Small intestine (tissue), 7 donors: Measurements from ENCODE around the gene CDH3. TPM values are rescaled to one million over a fixed set of nuclear protein-coding genes. Genes with fewer than 3 reads are reported as not detected.
"Not testable (repeated sequence)": the region's sequence is repeated elsewhere in the genome, so short reads cannot be mapped to it uniquely, and the experiment has no call there.

Experiments used
- DNase-seq, 2 donors: peaks; one replicate each; pipeline versions ENCODE4 v3.0.0 to v3.0.0-alpha.2; 2013
- FAIRE-seq: peaks from 2 replicates; lab custom pipeline; 2012; peaks lifted over from hg19 to GRCh38; lab: Jason Lieb, UNC
- H3K27ac ChIP-seq, 3 donors: one replicate each; pipeline ENCODE4 v1.5.1; 2013; ENCODE audit warnings: low read length in 2 of 3, mild to moderate bottlenecking in 2 of 3, control low read depth in 1 of 3, inconsistent platforms in 1 of 3, low read depth in 1 of 3, moderate library complexity in 1 of 3
- H3K27me3 ChIP-seq, 3 donors: one replicate each; pipeline ENCODE4 v1.6.1; 2013; ENCODE audit warnings: low read length in 3 of 3, inconsistent platforms in 1 of 3; ENCODE audit not compliant: control insufficient read depth in 3 of 3, insufficient read depth in 3 of 3
- H3K36me3 ChIP-seq, 3 donors: one replicate each; pipeline ENCODE4 v1.6.1; 2013; ENCODE audit warnings: low read length in 3 of 3, inconsistent platforms in 1 of 3, low read depth in 1 of 3, mild to moderate bottlenecking in 1 of 3, moderate library complexity in 1 of 3; ENCODE audit not compliant: control insufficient read depth in 3 of 3, insufficient read depth in 2 of 3
- H3K4me1 ChIP-seq, 3 donors: one replicate each; pipeline ENCODE4 v1.6.1; 2013; ENCODE audit warnings: low read length in 2 of 3, inconsistent platforms in 1 of 3, low read depth in 1 of 3, mild to moderate bottlenecking in 1 of 3, moderate library complexity in 1 of 3; ENCODE audit not compliant: control insufficient read depth in 3 of 3, insufficient read depth in 2 of 3
- H3K4me3 ChIP-seq, 3 donors: one replicate each; pipeline ENCODE4 v1.5.1; 2013; ENCODE audit warnings: low read length in 3 of 3, control low read depth in 1 of 3, inconsistent platforms in 1 of 3, low read depth in 1 of 3, mild to moderate bottlenecking in 1 of 3, moderate library complexity in 1 of 3
- H3K9me3 ChIP-seq, 2 donors: one replicate each; pipeline ENCODE4 v1.6.1; 2013; ENCODE audit warnings: low read depth in 1 of 2, low read length in 1 of 2; ENCODE audit not compliant: control insufficient read depth in 2 of 2, insufficient read depth in 1 of 2
- WGBS, 3 donors: extraction: QIAGEN DNeasy Blood & Tissue Kit; methylation state at CpG; one replicate each; pipeline ENCODE4 v1.1.7; 2013; 5-methylcytosine and 5-hydroxymethylcytosine counted together
- polyA plus RNA-seq, 4 donors: library from polyadenylated mRNA; stranded (reverse) in 3 of 4; unstranded in 1 of 4; fragments of 200-250 nt in 3 of 4; fragments of 120-200 nt in 1 of 4; gene quantifications; one replicate each; pipeline versions ENCODE4 v1.2.1 to v1.2.3, GENCODE V29; 2013
- donor health status: healthy with polysubstance abuse.
- donor health status: control.
- donor health status: control.
- donor health status: Bipolar disorder and iron deficiency.
- donor health status: healthy.

The CDH3 gene
- polyA plus RNA-seq, 4 donors: 0.33 to 1.4 (median 0.54) TPM; not detected in 1

- Histone ChIP-seq H3K4me1 (peaks cover 0 to 17% (median 0%) of the 10 kb centered on the region in 3 donors), H3K27ac (peak overlapping the region; percentile 69 to 79 (median 73)), H3K36me3 (no peaks in the 10 kb centered on the region), H3K27me3 (no peaks in the 10 kb centered on the region), H3K4me3 (no peak overlapping the region), H3K9me3 (peaks cover 0 to 18% of the 10 kb centered on the region in 2 donors)
- FAIRE-seq (no peak), DNase-seq (peak; percentile 83 to 91)
- 36 to 47% (median 41%) methylated on average over 5 of the region's 5 CpGs for WGBS, 3 donors
Observed at GRCh38 chr16:68715471-68715870, 70.4 kb downstream of the CDH3 start.

GRCh38 chr16:68716516-68716915 lies 71.4 kb downstream of the CDH3 start:
- WGBS, 3 donors: 71 to 92% (median 80%) methylated on average over 4 of the region's 4 CpGs

GRCh38 chr16:68717684-68718083 lies 72.6 kb downstream of the CDH3 start:
- Histone ChIP-seq H3K36me3 (no peaks in the 10 kb centered on the region), H3K4me1 (peaks cover 0 to 36% (median 0%) of the 10 kb centered on the region in 3 donors), H3K9me3 (peaks cover 0 to 18% of the 10 kb centered on the region in 2 donors), H3K27ac (no peak overlapping the region), H3K4me3 (no peak overlapping the region), H3K27me3 (no peaks in the 10 kb centered on the region)
- no peak for DNase-seq
- no peak for FAIRE-seq
- 95 to 98% (median 96%) methylated on average over 4 of the region's 4 CpGs for WGBS, 3 donors

More at GRCh38 chr16:68716516-68716915, 71.4 kb downstream of the CDH3 start:
- Histone ChIP-seq H3K9me3 (peaks cover 0 to 18% of the 10 kb centered on the region in 2 donors), H3K27ac (peak overlapping the region in 1 of 3 donors; percentile 79), H3K4me1 (peaks cover 0 to 24% (median 0%) of the 10 kb centered on the region in 3 donors)
- not testable (repeated sequence) for H3K36me3 ChIP-seq, H3K4me3 ChIP-seq, H3K27me3 ChIP-seq, DNase-seq, FAIRE-seq

- Histone ChIP-seq H3K9me3 (peaks cover 0 to 18% of the 10 kb centered on the region in 2 donors), H3K36me3 (no peaks in the 10 kb centered on the region), H3K27ac (no peak overlapping the region), H3K4me3 (no peak overlapping the region), H3K27me3 (no peaks in the 10 kb centered on the region), H3K4me1 (peaks cover 0 to 37% (median 2%) of the 10 kb centered on the region in 3 donors)
- DNase-seq (no peak), FAIRE-seq (no peak)
- 74 to 92% (median 91%) methylated on average over 9 of the region's 9 CpGs for WGBS, 3 donors
Observed at GRCh38 chr16:68718590-68718989, 73.5 kb downstream of the CDH3 start.

DNA sequence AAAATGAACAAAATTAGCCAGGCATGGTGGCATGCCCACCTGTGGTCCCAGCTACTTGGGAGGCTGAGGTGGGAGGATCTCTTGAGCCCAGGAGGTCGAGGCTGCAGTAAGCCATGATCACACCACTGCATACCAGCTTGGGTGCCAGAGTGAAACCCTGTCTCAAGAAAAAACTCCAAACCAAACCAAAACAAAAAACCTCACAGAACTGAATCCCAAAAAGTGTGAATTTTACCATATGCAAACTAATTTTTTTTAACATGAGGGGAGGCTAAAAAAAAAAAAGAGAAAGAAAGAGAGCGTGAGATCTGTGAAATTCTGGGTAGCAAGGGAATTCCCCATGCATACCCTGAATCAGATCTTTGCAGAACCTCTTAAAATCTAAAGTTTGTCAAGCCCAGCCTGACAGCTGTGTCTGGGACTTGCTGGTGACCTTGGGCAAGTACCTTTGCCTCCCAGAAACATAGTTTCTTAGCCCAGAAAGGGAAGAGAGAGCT lies 74.9 kb downstream of the CDH3 start:
- Histone ChIP-seq H3K9me3 (peaks cover 0 to 18% of the 10 kb centered on the region in 2 donors), H3K4me1 (peaks cover 0 to 44% (median 4%) of the 10 kb centered on the region in 3 donors), H3K27ac (no peak overlapping the region), H3K27me3 (no peaks in the 10 kb centered on the region), H3K4me3 (no peak overlapping the region), H3K36me3 (no peaks in the 10 kb centered on the region)
- FAIRE-seq (no peak), DNase-seq (no peak)
- WGBS, 3 donors: 57 to 86% (median 69%) methylated on average over 2 of the region's 2 CpGs

DNA sequence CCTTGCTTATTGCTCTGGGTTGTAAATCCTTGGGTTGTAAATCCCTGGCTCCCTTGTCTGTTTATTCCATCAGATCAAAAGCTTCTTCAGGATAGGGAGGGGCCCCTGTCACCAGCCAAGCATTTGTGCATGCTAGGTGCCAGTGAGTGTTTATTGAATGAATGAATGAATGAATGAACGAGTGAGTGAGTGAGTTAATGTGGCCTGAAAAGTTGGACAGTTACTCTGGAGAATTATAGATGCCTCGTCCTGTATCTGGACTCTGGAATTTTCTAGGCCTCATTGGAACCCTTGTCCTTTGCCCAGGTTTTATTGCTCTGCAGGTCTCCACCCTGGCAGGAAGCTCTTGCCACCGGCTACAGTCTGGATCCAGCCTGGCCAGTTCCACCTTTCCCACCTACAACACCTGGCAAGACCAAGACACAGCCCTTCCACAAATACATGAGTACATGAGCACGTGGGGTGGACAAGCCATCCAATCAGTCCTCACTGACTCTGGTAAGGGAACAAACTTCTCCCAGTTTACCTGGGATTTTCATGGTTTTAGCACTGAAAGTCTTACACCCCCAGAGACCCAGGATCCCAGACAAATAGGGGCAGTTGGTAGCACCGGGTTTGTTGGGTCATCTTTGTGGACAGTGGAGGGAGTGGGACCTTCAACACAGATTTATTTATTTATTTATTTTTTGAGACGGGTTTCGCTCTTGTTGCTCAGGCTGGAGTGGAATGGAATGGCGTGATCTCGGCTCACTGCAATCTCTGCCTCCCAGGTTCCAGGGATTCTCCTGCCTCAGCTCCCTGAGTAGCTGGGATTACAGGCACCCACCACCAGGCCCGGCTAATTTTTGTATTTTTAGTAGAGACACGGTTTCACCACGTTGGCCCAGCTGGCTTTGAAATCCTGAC lies 77.3 kb downstream of the CDH3 start:
- FAIRE-seq (no peak), DNase-seq (peak; percentile 88 to 97)
- Histone ChIP-seq H3K9me3 (peaks cover 0 to 9% of the 10 kb centered on the region in 2 donors), H3K4me3 (no peak overlapping the region), H3K27ac (peak overlapping the region; percentile 67 to 86 (median 72)), H3K4me1 (peaks cover 0 to 39% (median 4%) of the 10 kb centered on the region in 3 donors), H3K27me3 (no peaks in the 10 kb centered on the region), H3K36me3 (no peaks in the 10 kb centered on the region)
- 26 to 64% (median 36%) methylated on average over 12 of the region's 12 CpGs for WGBS, 3 donors

- Histone ChIP-seq H3K36me3 (no peaks in the 10 kb centered on the region), H3K9me3 (no peaks in the 10 kb centered on the region), H3K27me3 (no peaks in the 10 kb centered on the region), H3K4me3 (no peak overlapping the region), H3K4me1 (peaks cover 0 to 39% (median 4%) of the 10 kb centered on the region in 3 donors), H3K27ac (peak overlapping the region; percentile 77 to 81 (median 79))
- FAIRE-seq (no peak), DNase-seq (peak; percentile 92 to 98)
- 10 to 48% (median 15%) methylated on average over 3 of the region's 3 CpGs for WGBS, 3 donors
Observed at GRCh38 chr16:68724797-68725196, 79.7 kb downstream of the CDH3 start.

GRCh38 chr16:68728523-68728922 lies 83.4 kb downstream of the CDH3 start:
- FAIRE-seq: no peak

More at GRCh38 chr16:68728523-68728922, 83.4 kb downstream of the CDH3 start:
- DNase-seq: no peak
- H3K4me1 ChIP-seq: peaks cover 0 to 32% (median 2%) of the 10 kb centered on the region in 3 donors
- 74 to 79% (median 77%) methylated on average over 4 of the region's 4 CpGs for WGBS, 3 donors
- H3K27me3 ChIP-seq: no peaks in the 10 kb centered on the region
- H3K9me3 ChIP-seq: peaks cover 0 to 2% of the 10 kb centered on the region in 2 donors
- no peak overlapping the region for H3K27ac ChIP-seq
- H3K36me3 ChIP-seq: no peaks in the 10 kb centered on the region
- no peak overlapping the region for H3K4me3 ChIP-seq
